WTC11 (cell line): ENCODE results near the gene CHST3. TPM values are rescaled to one million over a fixed set of nuclear protein-coding genes. Genes with fewer than 3 reads are reported as not detected.
"Not testable (repeated sequence)": the region's sequence is repeated elsewhere in the genome, so short reads cannot be mapped to it uniquely, and the experiment has no call there.

Source experiments
- ATAC-seq: fragments of 200-7000 bp; cut with Tn5 transposase; 2 replicates; pipeline ENCODE4 v1.10.0; 2021; ENCODE audit warnings: mild to moderate bottlenecking, moderate library complexity
- CTCF ChIA-PET: fragments of 300-600 bp; sonication (Branson Sonifier 250); formaldehyde crosslinking; loops from one replicate; lab custom pipeline; 2021; ENCODE audit warnings: antibody characterized with exemption; lab: Charles Lee
- POLR2A ChIA-PET: fragments of 350-600 bp; sonication (Branson Sonifier 250); formaldehyde crosslinking; loops from one replicate; lab custom pipeline; 2021; ENCODE audit warnings: antibody characterized with exemption; lab: Charles Lee
- DNase-seq: peaks from one replicate; pipeline ENCODE4 v3.0.0; 2021; ENCODE audit warnings: low spot score
- H3K27ac Mint-ChIP-seq: 2 replicates; pipeline ENCODE4 v1.8.0; 2021; ENCODE audit warnings: mixed read lengths
- H3K27me3 Mint-ChIP-seq: 2 replicates; pipeline ENCODE4 v1.8.0; 2021; ENCODE audit warnings: low read depth, mild to moderate bottlenecking, moderate library complexity, mixed read lengths
- H3K36me3 Mint-ChIP-seq: 2 replicates; pipeline ENCODE4 v1.8.0; 2021; ENCODE audit warnings: mixed read lengths
- H3K4me1 Mint-ChIP-seq: 2 replicates; pipeline ENCODE4 v1.8.0; 2022; ENCODE audit warnings: mixed read lengths
- H3K4me3 Mint-ChIP-seq: 2 replicates; pipeline ENCODE4 v1.8.0; 2021; ENCODE audit warnings: mild to moderate bottlenecking, moderate library complexity, mixed read lengths
- H3K9me3 Mint-ChIP-seq: 2 replicates; pipeline ENCODE4 v1.8.0; 2021; ENCODE audit warnings: mixed read lengths
- ATF6 ChIP-seq: sonication (generic); formaldehyde crosslinking; IDR thresholded peaks from 2 replicates; pipeline ENCODE4 v1.8.1; 2023; ENCODE audit warnings: mild to moderate bottlenecking, missing genetic modification reagents
- E2F1 ChIP-seq: sonication (generic); formaldehyde crosslinking; IDR thresholded peaks from 2 replicates; pipeline ENCODE4 v1.8.0; 2022; ENCODE audit warnings: mild to moderate bottlenecking, missing genetic modification reagents
- ESRRA ChIP-seq: sonication (generic); formaldehyde crosslinking; IDR thresholded peaks from 2 replicates; pipeline ENCODE4 v1.8.1; 2022; ENCODE audit warnings: mild to moderate bottlenecking, missing genetic modification reagents, borderline replicate concordance
- GRHL2 ChIP-seq: fragments of 250-450 bp; sonication (Bioruptor Pico); IDR thresholded peaks from 2 replicates; pipeline ENCODE4 v1.8.0; 2022; ENCODE audit warnings: mild to moderate bottlenecking, moderate library complexity; ENCODE audit not compliant: insufficient replicate concordance, severe bottlenecking
- IRF2 ChIP-seq: sonication (generic); formaldehyde crosslinking; IDR thresholded peaks from 2 replicates; pipeline ENCODE4 v1.8.0; 2022; ENCODE audit warnings: low read depth, missing genetic modification reagents, borderline replicate concordance
- MAX ChIP-seq: sonication (generic); formaldehyde crosslinking; IDR thresholded peaks from 2 replicates; pipeline ENCODE4 v1.8.0; 2022; ENCODE audit warnings: mild to moderate bottlenecking, missing genetic modification reagents
- MYBL2 ChIP-seq: sonication (generic); formaldehyde crosslinking; IDR thresholded peaks from 2 replicates; pipeline ENCODE4 v1.8.1; 2023; ENCODE audit warnings: mild to moderate bottlenecking, moderate library complexity, missing genetic modification reagents
- NR3C1 ChIP-seq: sonication (generic); formaldehyde crosslinking; conservative IDR thresholded peaks from 2 replicates; pipeline ENCODE4 v1.8.1; 2023; ENCODE audit warnings: low read depth, mild to moderate bottlenecking, missing genetic modification reagents
- SMAD3 ChIP-seq: sonication (generic); formaldehyde crosslinking; IDR thresholded peaks from 2 replicates; pipeline ENCODE4 v1.8.0; 2022; ENCODE audit warnings: missing genetic modification reagents, mild to moderate bottlenecking, borderline replicate concordance
- SOX15 ChIP-seq: fragments of 250-450 bp; sonication (Bioruptor Pico); IDR thresholded peaks from 2 replicates; pipeline ENCODE4 v1.9.0; 2021; ENCODE audit warnings: mild to moderate bottlenecking
- ZNF138 ChIP-seq: sonication (generic); formaldehyde crosslinking; conservative IDR thresholded peaks from 2 replicates; pipeline ENCODE4 v1.8.1; 2022; ENCODE audit warnings: mild to moderate bottlenecking, moderate library complexity, missing genetic modification reagents
- ZNF232 ChIP-seq: sonication (generic); formaldehyde crosslinking; IDR thresholded peaks from 2 replicates; pipeline ENCODE4 v1.8.0; 2022; ENCODE audit warnings: mild to moderate bottlenecking, missing genetic modification reagents
- ZNF263 ChIP-seq: sonication (generic); formaldehyde crosslinking; IDR thresholded peaks from 2 replicates; pipeline ENCODE4 v1.8.1; 2022; ENCODE audit warnings: low read depth, mild to moderate bottlenecking, moderate library complexity, missing genetic modification reagents
- ZNF416 ChIP-seq: fragments of 250-450 bp; sonication (Bioruptor Pico); IDR thresholded peaks from 2 replicates; pipeline ENCODE4 v1.9.0; 2021; ENCODE audit warnings: mild to moderate bottlenecking, inconsistent platforms
- total RNA-seq: library from RNA; stranded (reverse); gene quantifications from 3 replicates; pipeline ENCODE4 v1.2.3, GENCODE V29; 2021
- TF ChIP-seq, protein P1 (sequence below): sonication (generic); formaldehyde crosslinking; IDR thresholded peaks from 2 replicates; pipeline ENCODE4 v1.8.1; 2023; ENCODE audit warnings: mild to moderate bottlenecking, missing genetic modification reagents
- TF ChIP-seq, protein P2 (sequence below): fragments of 250-450 bp; sonication (Bioruptor Pico); IDR thresholded peaks from 2 replicates; pipeline ENCODE4 v1.9.0; 2021; ENCODE audit warnings: mild to moderate bottlenecking
- TF ChIP-seq, protein P3 (sequence below): sonication (generic); formaldehyde crosslinking; IDR thresholded peaks from 2 replicates; pipeline ENCODE4 v1.8.0; 2023; ENCODE audit warnings: mild to moderate bottlenecking, missing genetic modification reagents
- TF ChIP-seq, protein P4 (sequence below): sonication (generic); formaldehyde crosslinking; IDR thresholded peaks from 2 replicates; pipeline ENCODE4 v1.8.1; 2022; ENCODE audit warnings: low read depth, mild to moderate bottlenecking, moderate library complexity, missing genetic modification reagents, borderline replicate concordance

The CHST3 gene
- total RNA-seq, 1 experiment from 2014 or later: 7.0 TPM

DNA sequence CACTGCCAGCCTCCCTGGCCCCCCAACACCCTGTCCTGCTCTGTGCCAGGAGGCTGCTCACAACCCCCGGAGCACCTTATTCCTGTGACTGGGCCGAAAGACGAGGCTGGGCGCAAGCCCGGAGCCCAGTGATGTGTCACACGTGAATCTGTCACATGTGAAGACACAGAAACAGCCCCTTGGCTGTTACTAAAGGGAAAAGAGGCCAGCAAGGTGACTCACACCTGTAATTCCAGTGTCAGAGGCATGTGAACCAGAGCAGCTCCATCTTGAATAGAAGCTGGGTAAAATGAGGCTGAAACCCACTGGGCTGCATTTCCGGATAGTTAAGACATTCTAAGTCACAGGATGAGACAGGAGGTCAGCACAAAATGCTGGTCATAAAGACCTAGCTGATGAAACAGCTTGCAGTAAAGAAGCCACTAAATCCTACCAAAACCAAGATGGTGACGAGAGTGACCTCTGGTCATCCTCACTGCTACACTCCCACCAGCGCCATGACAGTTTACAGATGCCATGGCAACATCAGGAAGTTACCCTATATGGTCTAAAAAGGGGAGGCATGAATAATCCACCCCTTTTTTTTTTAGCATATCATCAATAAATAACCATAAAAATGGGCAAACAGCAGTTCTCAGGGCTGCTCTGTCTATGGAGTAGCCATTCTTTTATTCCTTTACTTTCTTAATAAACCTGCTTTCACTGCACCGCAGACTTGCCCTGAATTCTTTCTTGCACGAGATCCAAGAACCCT lies 68.4 kb downstream of the CHST3 start:
- H3K4me3 Mint-ChIP-seq, H3K4me1 Mint-ChIP-seq, H3K27ac Mint-ChIP-seq, H3K27me3 Mint-ChIP-seq, ATAC-seq, H3K36me3 Mint-ChIP-seq, DNase-seq, H3K9me3 Mint-ChIP-seq: not testable (repeated sequence)
- CTCF ChIA-PET: interaction anchor here (1.2 to 2.1 kb wide), 2 partner anchors 16 to 77 kb away, joined by 3 to 15 read pairs; no protein-coding TSS in a partner anchor
- POLR2A ChIA-PET: interaction anchor here (0.7 kb wide), 1 partner anchor 9 kb away, joined by 3 read pairs; no protein-coding TSS in a partner anchor

DNA sequence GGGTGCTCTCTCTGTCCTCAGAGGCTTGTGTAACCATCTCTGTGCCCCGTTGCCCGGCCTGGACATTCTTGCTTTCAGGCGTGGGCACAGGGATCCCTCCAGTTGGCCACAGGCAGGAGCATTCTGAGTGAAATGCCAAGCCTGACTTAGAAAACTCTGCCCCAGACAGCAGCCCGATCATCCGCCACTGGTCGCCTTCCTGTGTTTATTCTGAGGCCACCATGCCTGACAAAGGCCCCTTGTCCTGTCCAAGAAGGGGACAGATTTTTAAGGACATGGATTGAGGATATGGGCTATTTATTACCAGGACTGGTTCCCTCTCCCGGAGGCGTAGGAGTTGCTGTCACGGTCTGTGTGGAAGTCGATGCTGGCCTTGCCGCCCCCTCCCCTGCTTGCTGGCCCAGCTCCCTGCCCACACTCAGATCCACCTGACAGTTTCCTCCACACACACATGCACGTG lies 69.9 kb downstream of the CHST3 start:
- H3K27ac Mint-ChIP-seq: 0 out of 2 replicates have a peak overlapping the region, but pooled peaks have one; percentile 13
- H3K4me3 Mint-ChIP-seq: no peak overlapping the region
- DNase-seq (no peak), ATAC-seq (no peak)
- H3K9me3 Mint-ChIP-seq: no peaks in the 10 kb centered on the region
- POLR2A ChIA-PET: no interaction called here
- H3K27me3 Mint-ChIP-seq: no peaks in the 10 kb centered on the region; the same call in 1 of the 2 replicates
- no peaks in the 10 kb centered on the region for H3K36me3 Mint-ChIP-seq
- CTCF ChIA-PET: interaction anchor here (4.0 kb wide), 1 partner anchor 15 kb away, joined by 20 read pairs; no protein-coding TSS in a partner anchor
- peaks cover 13% of the 10 kb centered on the region for H3K4me1 Mint-ChIP-seq
- TF ChIP-seq, protein P1, sequence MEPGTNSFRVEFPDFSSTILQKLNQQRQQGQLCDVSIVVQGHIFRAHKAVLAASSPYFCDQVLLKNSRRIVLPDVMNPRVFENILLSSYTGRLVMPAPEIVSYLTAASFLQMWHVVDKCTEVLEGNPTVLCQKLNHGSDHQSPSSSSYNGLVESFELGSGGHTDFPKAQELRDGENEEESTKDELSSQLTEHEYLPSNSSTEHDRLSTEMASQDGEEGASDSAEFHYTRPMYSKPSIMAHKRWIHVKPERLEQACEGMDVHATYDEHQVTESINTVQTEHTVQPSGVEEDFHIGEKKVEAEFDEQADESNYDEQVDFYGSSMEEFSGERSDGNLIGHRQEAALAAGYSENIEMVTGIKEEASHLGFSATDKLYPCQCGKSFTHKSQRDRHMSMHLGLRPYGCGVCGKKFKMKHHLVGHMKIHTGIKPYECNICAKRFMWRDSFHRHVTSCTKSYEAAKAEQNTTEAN (CRISPR knock-in tag): no peak
- TF ChIP-seq NR3C1 (no peak), MYBL2 (CRISPR knock-in tag) (no peak), ZNF138 (CRISPR knock-in tag) (no peak), E2F1 (CRISPR knock-in tag) (no peak), ATF6 (CRISPR knock-in tag) (no peak), IRF2 (CRISPR knock-in tag) (no peak), SMAD3 (no peak), MAX (no peak), GRHL2 (no peak), SOX15 (CRISPR knock-in tag) (no peak), ESRRA (CRISPR knock-in tag) (no peak), ZNF232 (CRISPR knock-in tag) (no peak), ZNF416 (no peak), ZNF263 (CRISPR knock-in tag) (no peak)
- TF ChIP-seq, protein P2, sequence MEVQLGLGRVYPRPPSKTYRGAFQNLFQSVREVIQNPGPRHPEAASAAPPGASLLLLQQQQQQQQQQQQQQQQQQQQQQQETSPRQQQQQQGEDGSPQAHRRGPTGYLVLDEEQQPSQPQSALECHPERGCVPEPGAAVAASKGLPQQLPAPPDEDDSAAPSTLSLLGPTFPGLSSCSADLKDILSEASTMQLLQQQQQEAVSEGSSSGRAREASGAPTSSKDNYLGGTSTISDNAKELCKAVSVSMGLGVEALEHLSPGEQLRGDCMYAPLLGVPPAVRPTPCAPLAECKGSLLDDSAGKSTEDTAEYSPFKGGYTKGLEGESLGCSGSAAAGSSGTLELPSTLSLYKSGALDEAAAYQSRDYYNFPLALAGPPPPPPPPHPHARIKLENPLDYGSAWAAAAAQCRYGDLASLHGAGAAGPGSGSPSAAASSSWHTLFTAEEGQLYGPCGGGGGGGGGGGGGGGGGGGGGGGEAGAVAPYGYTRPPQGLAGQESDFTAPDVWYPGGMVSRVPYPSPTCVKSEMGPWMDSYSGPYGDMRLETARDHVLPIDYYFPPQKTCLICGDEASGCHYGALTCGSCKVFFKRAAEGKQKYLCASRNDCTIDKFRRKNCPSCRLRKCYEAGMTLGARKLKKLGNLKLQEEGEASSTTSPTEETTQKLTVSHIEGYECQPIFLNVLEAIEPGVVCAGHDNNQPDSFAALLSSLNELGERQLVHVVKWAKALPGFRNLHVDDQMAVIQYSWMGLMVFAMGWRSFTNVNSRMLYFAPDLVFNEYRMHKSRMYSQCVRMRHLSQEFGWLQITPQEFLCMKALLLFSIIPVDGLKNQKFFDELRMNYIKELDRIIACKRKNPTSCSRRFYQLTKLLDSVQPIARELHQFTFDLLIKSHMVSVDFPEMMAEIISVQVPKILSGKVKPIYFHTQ (CRISPR knock-in tag): no peak
- TF ChIP-seq, protein P3, sequence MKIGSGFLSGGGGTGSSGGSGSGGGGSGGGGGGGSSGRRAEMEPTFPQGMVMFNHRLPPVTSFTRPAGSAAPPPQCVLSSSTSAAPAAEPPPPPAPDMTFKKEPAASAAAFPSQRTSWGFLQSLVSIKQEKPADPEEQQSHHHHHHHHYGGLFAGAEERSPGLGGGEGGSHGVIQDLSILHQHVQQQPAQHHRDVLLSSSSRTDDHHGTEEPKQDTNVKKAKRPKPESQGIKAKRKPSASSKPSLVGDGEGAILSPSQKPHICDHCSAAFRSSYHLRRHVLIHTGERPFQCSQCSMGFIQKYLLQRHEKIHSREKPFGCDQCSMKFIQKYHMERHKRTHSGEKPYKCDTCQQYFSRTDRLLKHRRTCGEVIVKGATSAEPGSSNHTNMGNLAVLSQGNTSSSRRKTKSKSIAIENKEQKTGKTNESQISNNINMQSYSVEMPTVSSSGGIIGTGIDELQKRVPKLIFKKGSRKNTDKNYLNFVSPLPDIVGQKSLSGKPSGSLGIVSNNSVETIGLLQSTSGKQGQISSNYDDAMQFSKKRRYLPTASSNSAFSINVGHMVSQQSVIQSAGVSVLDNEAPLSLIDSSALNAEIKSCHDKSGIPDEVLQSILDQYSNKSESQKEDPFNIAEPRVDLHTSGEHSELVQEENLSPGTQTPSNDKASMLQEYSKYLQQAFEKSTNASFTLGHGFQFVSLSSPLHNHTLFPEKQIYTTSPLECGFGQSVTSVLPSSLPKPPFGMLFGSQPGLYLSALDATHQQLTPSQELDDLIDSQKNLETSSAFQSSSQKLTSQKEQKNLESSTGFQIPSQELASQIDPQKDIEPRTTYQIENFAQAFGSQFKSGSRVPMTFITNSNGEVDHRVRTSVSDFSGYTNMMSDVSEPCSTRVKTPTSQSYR (CRISPR knock-in tag): no peak
- TF ChIP-seq, protein P4, sequence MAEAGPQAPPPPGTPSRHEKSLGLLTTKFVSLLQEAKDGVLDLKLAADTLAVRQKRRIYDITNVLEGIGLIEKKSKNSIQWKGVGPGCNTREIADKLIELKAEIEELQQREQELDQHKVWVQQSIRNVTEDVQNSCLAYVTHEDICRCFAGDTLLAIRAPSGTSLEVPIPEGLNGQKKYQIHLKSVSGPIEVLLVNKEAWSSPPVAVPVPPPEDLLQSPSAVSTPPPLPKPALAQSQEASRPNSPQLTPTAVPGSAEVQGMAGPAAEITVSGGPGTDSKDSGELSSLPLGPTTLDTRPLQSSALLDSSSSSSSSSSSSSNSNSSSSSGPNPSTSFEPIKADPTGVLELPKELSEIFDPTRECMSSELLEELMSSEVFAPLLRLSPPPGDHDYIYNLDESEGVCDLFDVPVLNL (CRISPR knock-in tag): no peak
